Neuronal stem cell (in vitro differentiated cells): ENCODE measurements around the gene PCLO.

Experiments
- DNase-seq: peaks from one replicate; pipeline ENCODE4 v3.0.0-alpha.2; 2013; ENCODE audit warnings: low spot score
- H2AFZ ChIP-seq: one replicate; pipeline ENCODE4 v1.6.1; 2013; ENCODE audit warnings: mild to moderate bottlenecking, low read length, inconsistent platforms
- H2AK5ac ChIP-seq: 2 replicates; pipeline ENCODE4 v1.6.1; 2013; ENCODE audit warnings: low read depth, mild to moderate bottlenecking, inconsistent platforms, low read length, moderate library complexity, mixed read lengths
- H2BK120ac ChIP-seq: 2 replicates; pipeline ENCODE4 v1.6.1; 2013; ENCODE audit warnings: low read depth, mild to moderate bottlenecking, inconsistent platforms, low read length, moderate library complexity, mixed read lengths
- H2BK12ac ChIP-seq: one replicate; pipeline ENCODE4 v1.6.1; 2013; ENCODE audit warnings: low read length, inconsistent platforms
- H2BK15ac ChIP-seq: 2 replicates; pipeline ENCODE4 v1.6.1; 2013; ENCODE audit warnings: mild to moderate bottlenecking, low read length, inconsistent platforms, mixed read lengths
- H2BK5ac ChIP-seq: one replicate; pipeline ENCODE4 v1.6.1; 2013; ENCODE audit warnings: inconsistent platforms, mild to moderate bottlenecking, low read length, moderate library complexity
- H3K14ac ChIP-seq: one replicate; pipeline ENCODE4 v1.6.1; 2013; ENCODE audit warnings: low read length, inconsistent platforms
- H3K18ac ChIP-seq: 2 replicates; pipeline ENCODE4 v1.6.1; 2013; ENCODE audit warnings: low read length, inconsistent platforms
- H3K23ac ChIP-seq: 2 replicates; pipeline ENCODE4 v1.6.1; 2013; ENCODE audit warnings: low read depth, mild to moderate bottlenecking, mixed read lengths, low read length, inconsistent platforms; ENCODE audit not compliant: poor library complexity
- H3K27ac ChIP-seq: replicated peaks from 3 replicates; pipeline ENCODE4 v1.5.1; 2013; ENCODE audit warnings: low read length, inconsistent platforms
- H3K27me3 ChIP-seq, 3 experiments: 2 replicates each; pipeline ENCODE4 v1.6.1; 2013; ENCODE audit warnings: low read length in 3 of 3, mild to moderate bottlenecking in 2 of 3, inconsistent platforms in 1 of 3, low read depth in 1 of 3, mixed read lengths in 1 of 3, moderate library complexity in 1 of 3; ENCODE audit not compliant: control insufficient read depth in 3 of 3, insufficient read depth in 3 of 3
- H3K36me3 ChIP-seq, 2 donors: replicated peaks in 1 of 2; 2 replicates each; pipeline ENCODE4 v1.6.1; 2013; ENCODE audit warnings: low read length in 2 of 2; ENCODE audit not compliant: control insufficient read depth in 2 of 2, insufficient read depth in 2 of 2
- H3K4ac ChIP-seq: 2 replicates; pipeline ENCODE4 v1.6.1; 2013; ENCODE audit warnings: inconsistent platforms, mild to moderate bottlenecking, low read length, moderate library complexity
- H3K4me1 ChIP-seq, 2 donors: 1 replicate in 1 of 2; 2 replicates in 1 of 2; pipeline ENCODE4 v1.6.1; 2013; ENCODE audit warnings: low read length in 2 of 2, low read depth in 1 of 2; ENCODE audit not compliant: control insufficient read depth in 2 of 2, insufficient read depth in 1 of 2
- H3K4me2 ChIP-seq: one replicate; pipeline ENCODE4 v1.6.1; 2013; ENCODE audit warnings: mild to moderate bottlenecking, low read length, inconsistent platforms; ENCODE audit not compliant: insufficient read depth, poor library complexity, severe bottlenecking
- H3K4me3 ChIP-seq, 2 donors: 2 replicates each; pipeline ENCODE4 v1.5.1; 2013; ENCODE audit warnings: low read length in 2 of 2, mild to moderate bottlenecking in 2 of 2, inconsistent platforms in 1 of 2, moderate library complexity in 1 of 2
- H3K79me1 ChIP-seq: one replicate; pipeline ENCODE4 v1.6.1; 2013; ENCODE audit warnings: low read depth, mild to moderate bottlenecking, inconsistent platforms, low read length, moderate library complexity
- H3K9ac ChIP-seq: one replicate; pipeline ENCODE4 v1.6.1; 2013; ENCODE audit warnings: mild to moderate bottlenecking, low read depth, low read length, inconsistent platforms; ENCODE audit not compliant: poor library complexity
- H3K9me3 ChIP-seq, 2 donors: replicated peaks in 1 of 2; 2 replicates each; pipeline versions ENCODE3 to v1.6.1; 2013; ENCODE audit warnings: low read length in 2 of 2, mild to moderate bottlenecking in 2 of 2, inconsistent platforms in 1 of 2, low read depth in 1 of 2, mixed read lengths in 1 of 2, moderate library complexity in 1 of 2; ENCODE audit not compliant: control insufficient read depth in 2 of 2, insufficient read depth in 1 of 2
- H4K8ac ChIP-seq: one replicate; pipeline ENCODE4 v1.6.1; 2013; ENCODE audit warnings: low read depth, mild to moderate bottlenecking, inconsistent platforms, low read length, moderate library complexity
- H4K91ac ChIP-seq: one replicate; pipeline ENCODE4 v1.6.1; 2013; ENCODE audit warnings: low read length, low read depth, mild to moderate bottlenecking, inconsistent platforms; ENCODE audit not compliant: poor library complexity
- WGBS, 2 donors: extraction: QIAGEN DNeasy Blood & Tissue Kit; methylation state at CpG; one replicate each; pipeline ENCODE4 v1.1.7; 2013; ENCODE audit warnings: missing lambda C conversion rate in 2 of 2, mixed read lengths in 1 of 2; ENCODE audit not compliant: insufficient read length in 2 of 2, insufficient replicate concordance in 1 of 2; ENCODE audit errors: extremely low coverage in 2 of 2; 5-methylcytosine and 5-hydroxymethylcytosine counted together

The PCLO gene

DNA sequence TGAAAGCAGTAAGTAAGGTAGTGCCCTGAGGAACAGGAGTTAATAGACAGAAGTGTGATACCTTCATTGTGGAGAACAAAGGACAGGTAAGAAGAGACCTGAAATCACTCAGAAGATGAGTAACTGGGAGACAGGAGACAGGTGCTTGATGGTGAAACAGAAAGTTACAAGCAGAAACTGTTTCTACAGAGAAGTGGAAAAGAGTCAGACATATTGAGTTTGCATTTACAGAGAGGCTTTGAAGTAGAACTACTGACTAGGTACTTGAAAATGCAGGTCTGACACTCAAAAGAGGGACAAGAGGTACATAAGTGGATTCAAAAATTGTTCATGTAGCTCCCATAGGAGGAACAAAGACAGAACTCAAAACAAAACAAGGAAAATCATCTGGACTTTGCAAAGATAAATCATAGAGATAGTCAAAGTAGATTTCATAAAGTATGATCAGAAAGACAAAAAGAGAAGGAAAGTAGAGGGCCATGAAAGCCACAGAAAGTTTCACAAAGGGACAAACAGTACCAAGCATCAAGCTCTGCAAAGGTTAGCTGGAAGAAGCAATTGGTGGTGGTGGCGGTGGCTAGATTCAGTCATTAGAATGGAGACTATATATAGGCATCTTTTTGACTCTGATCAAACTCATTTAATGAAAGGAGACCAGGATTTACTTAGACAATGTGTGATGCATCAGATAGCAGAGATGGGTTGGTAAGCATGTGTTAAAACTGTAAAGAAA is 198.4 kb downstream of the PCLO start:
- H3K4me1 ChIP-seq, result no peaks in the 10 kb centered on the region
- no peak overlapping the region for H4K91ac ChIP-seq
- H3K79me1 ChIP-seq, result no peaks in the 10 kb centered on the region
- no peak overlapping the region for H3K18ac ChIP-seq
- no peak overlapping the region for H2BK120ac ChIP-seq
- no peak overlapping the region for H3K4me3 ChIP-seq
- no peak overlapping the region for H3K14ac ChIP-seq
- H2AFZ ChIP-seq, result no peak overlapping the region
- no peak overlapping the region for H2AK5ac ChIP-seq
- H3K36me3 ChIP-seq, result peaks cover 0 to 4% of the 10 kb centered on the region in 2 donors
- H3K4me2 ChIP-seq, result no peak overlapping the region
- H3K4ac ChIP-seq, result no peak overlapping the region
- no peak overlapping the region for H2BK12ac ChIP-seq
- peaks cover 2 to 10% of the 10 kb centered on the region in 2 donors for H3K9me3 ChIP-seq
- no peak overlapping the region for H3K27ac ChIP-seq
- WGBS, 2 donors, result no CpG with 5 or more reads among the region's 1 CpG
- H4K8ac ChIP-seq, result no peak overlapping the region
- no peak overlapping the region for H3K23ac ChIP-seq
- no peaks in the 10 kb centered on the region for H3K27me3 ChIP-seq
- H2BK5ac ChIP-seq, result no peak overlapping the region
- no peak for DNase-seq
- H3K9ac ChIP-seq, result no peak overlapping the region
- no peak overlapping the region for H2BK15ac ChIP-seq

DNA sequence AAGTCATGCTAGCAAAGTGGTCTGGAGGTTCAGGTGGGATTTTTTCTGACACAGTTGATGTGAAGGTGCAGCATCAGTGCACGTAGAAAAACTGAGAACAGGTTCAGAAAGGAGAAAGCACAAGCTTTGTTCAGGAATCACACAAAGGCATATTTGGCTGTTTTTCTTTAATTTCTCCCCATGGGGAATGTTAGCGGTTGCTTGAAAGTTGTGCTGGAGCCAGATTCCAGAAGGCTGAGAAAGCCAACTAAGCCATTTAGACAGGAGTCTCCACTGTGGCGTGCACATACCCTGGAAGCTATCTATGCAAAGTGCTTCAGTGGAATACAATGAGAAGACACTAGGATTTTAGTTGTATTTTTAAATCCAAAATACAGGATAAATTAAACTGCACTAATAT is 201.4 kb downstream of the PCLO start:
- Histone ChIP-seq H3K4ac (no peak overlapping the region), H3K9ac (no peak overlapping the region), H3K27ac (no peak overlapping the region), H2AFZ (no peak overlapping the region), H2BK15ac (no peak overlapping the region), H3K4me2 (no peak overlapping the region), H2BK5ac (no peak overlapping the region), H3K27me3 (no peaks in the 10 kb centered on the region), H3K36me3 (peaks cover 0 to 10% of the 10 kb centered on the region in 2 donors), H3K4me3 (no peak overlapping the region), H2BK12ac (no peak overlapping the region), H3K79me1 (no peaks in the 10 kb centered on the region), H4K91ac (no peak overlapping the region), H3K23ac (no peak overlapping the region), H3K4me1 (no peaks in the 10 kb centered on the region), H3K18ac (no peak overlapping the region), H3K14ac (no peak overlapping the region), H2AK5ac (no peak overlapping the region), H3K9me3 (peaks cover 2 to 8% of the 10 kb centered on the region in 2 donors), H4K8ac (no peak overlapping the region), H2BK120ac (no peak overlapping the region)
- WGBS, 2 donors, result no CpG with 5 or more reads among the region's 3 CpGs
- DNase-seq, result no peak

GRCh38 chr7:82959528-82959927 is 203.2 kb downstream of the PCLO start:
- Histone ChIP-seq H3K4ac (no peak overlapping the region), H2BK5ac (no peak overlapping the region), H3K27me3 (no peaks in the 10 kb centered on the region), H3K18ac (no peak overlapping the region), H3K79me1 (no peaks in the 10 kb centered on the region), H3K4me2 (no peak overlapping the region), H3K4me3 (no peak overlapping the region), H2AFZ (no peak overlapping the region), H3K14ac (no peak overlapping the region), H2AK5ac (no peak overlapping the region), H4K8ac (no peak overlapping the region), H3K23ac (no peak overlapping the region), H3K36me3 (peaks cover 0 to 16% of the 10 kb centered on the region in 2 donors), H2BK15ac (no peak overlapping the region), H2BK12ac (no peak overlapping the region), H3K4me1 (no peaks in the 10 kb centered on the region), H3K9me3 (no peaks in the 10 kb centered on the region), H4K91ac (no peak overlapping the region), H3K27ac (no peak overlapping the region), H2BK120ac (no peak overlapping the region), H3K9ac (no peak overlapping the region)
- no peak for DNase-seq
- WGBS, 2 donors, result no CpG with 5 or more reads among the region's 2 CpGs

DNA sequence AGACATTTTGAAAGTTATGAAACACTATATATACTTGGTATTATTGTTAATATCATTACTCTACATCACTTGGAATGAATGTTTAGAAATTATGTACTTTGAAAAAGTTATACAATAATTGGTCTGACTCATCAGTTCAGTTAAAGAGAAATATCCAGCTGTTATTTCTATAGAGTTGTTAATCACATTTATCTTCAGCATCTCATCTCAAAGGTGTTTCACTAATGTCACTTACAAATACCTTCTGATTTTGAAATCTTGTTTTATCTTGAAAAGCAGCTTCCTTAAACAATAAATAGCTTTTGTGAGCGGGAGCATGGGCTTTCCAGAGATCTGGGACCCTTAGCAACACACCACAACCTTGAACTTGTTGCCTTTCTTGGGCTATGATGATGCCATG is 205.2 kb downstream of the PCLO start:
- no peak overlapping the region for H3K27ac ChIP-seq
- H3K14ac ChIP-seq, result no peak overlapping the region
- H3K4me1 ChIP-seq, result no peaks in the 10 kb centered on the region
- H3K9ac ChIP-seq, result no peak overlapping the region
- H3K4me2 ChIP-seq, result no peak overlapping the region
- no peak overlapping the region for H3K18ac ChIP-seq
- H3K36me3 ChIP-seq, result peaks cover 0 to 16% of the 10 kb centered on the region in 2 donors
- H3K23ac ChIP-seq, result no peak overlapping the region
- no peak overlapping the region for H2BK15ac ChIP-seq
- no peak overlapping the region for H2BK120ac ChIP-seq
- H2BK5ac ChIP-seq, result no peak overlapping the region
- no peak overlapping the region for H3K4ac ChIP-seq
- H2BK12ac ChIP-seq, result no peak overlapping the region
- no CpG with 5 or more reads among the region's 1 CpG for WGBS, 2 donors
- no peak overlapping the region for H3K4me3 ChIP-seq
- H2AK5ac ChIP-seq, result no peak overlapping the region
- no peaks in the 10 kb centered on the region for H3K9me3 ChIP-seq
- H3K27me3 ChIP-seq, result no peaks in the 10 kb centered on the region
- no peaks in the 10 kb centered on the region for H3K79me1 ChIP-seq
- no peak overlapping the region for H2AFZ ChIP-seq
- no peak for DNase-seq
- H4K8ac ChIP-seq, result no peak overlapping the region
- H4K91ac ChIP-seq, result no peak overlapping the region
